ACC112 (cell line): ENCODE results near the gene ADGRB2.

Experiments used
- H2AFZ ChIP-seq: fragments of 200-600 bp; sonication (generic); one replicate; pipeline ENCODE4 v1.6.0; 2017; ENCODE audit warnings: antibody characterized with exemption, low read length; ENCODE audit not compliant: unreplicated experiment
- H3K27ac ChIP-seq: fragments of 200-600 bp; sonication (generic); 2 replicates; pipeline ENCODE4 v1.5.1; 2014; ENCODE audit warnings: low read depth, mild to moderate bottlenecking, antibody characterized with exemption, low read length, moderate library complexity
- H3K27me3 ChIP-seq: fragments of 200-600 bp; sonication (generic); 2 replicates; pipeline ENCODE4 v1.6.1; 2014; ENCODE audit warnings: mild to moderate bottlenecking, antibody characterized with exemption, low read length, moderate library complexity, mixed read lengths; ENCODE audit not compliant: insufficient read depth
- H3K36me3 ChIP-seq: fragments of 200-600 bp; sonication (generic); 2 replicates; pipeline ENCODE4 v1.6.1; 2016; ENCODE audit warnings: mild to moderate bottlenecking, antibody characterized with exemption, low read length, moderate library complexity, mixed read lengths; ENCODE audit not compliant: insufficient read depth
- H3K4me1 ChIP-seq: fragments of 200-600 bp; sonication (generic); one replicate; pipeline ENCODE4 v1.6.1; 2016; ENCODE audit warnings: low read length, mixed read lengths; ENCODE audit not compliant: insufficient read depth, unreplicated experiment, control insufficient read depth
- H3K4me3 ChIP-seq: fragments of 200-600 bp; sonication (generic); 2 replicates; pipeline ENCODE4 v1.5.1; 2014; ENCODE audit warnings: mild to moderate bottlenecking, low read depth, low read length
- H3K79me2 ChIP-seq: fragments of 200-600 bp; sonication (generic); one replicate; pipeline ENCODE4 v1.6.0; 2016; ENCODE audit warnings: low read length; ENCODE audit not compliant: control insufficient read depth, unreplicated experiment, insufficient read depth

Gene ADGRB2

GRCh38 chr1:31795801-31796621, 31.9 kb upstream of the ADGRB2 start:
- Histone ChIP-seq H3K27me3 (no peaks in the 10 kb centered on the region), H3K36me3 (peaks cover 8% of the 10 kb centered on the region; the same call in 1 of the 2 replicates), H3K4me1 (peaks cover 39% of the 10 kb centered on the region), H3K4me3 (peak overlapping the region; percentile 90), H3K27ac (peak overlapping the region; percentile 42; the same call in 1 of the 2 replicates), H2AFZ (no peak overlapping the region), H3K79me2 (peaks cover 36% of the 10 kb centered on the region)

- peak overlapping the region; percentile 90; the same call in 1 of the 2 replicates for H3K4me3 ChIP-seq
- peaks cover 8% of the 10 kb centered on the region; the same call in 1 of the 2 replicates for H3K36me3 ChIP-seq
These were observed 31.0 kb upstream of the ADGRB2 start for GRCh38 chr1:31795096-31795675.

GRCh38 chr1:31793586-31794285, 29.6 kb upstream of the ADGRB2 start:
- H3K27me3 ChIP-seq, result no peaks in the 10 kb centered on the region
- peaks cover 35% of the 10 kb centered on the region for H3K4me1 ChIP-seq
- H3K36me3 ChIP-seq, result peaks cover 8% of the 10 kb centered on the region; the same call in 1 of the 2 replicates
- H2AFZ ChIP-seq, result no peak overlapping the region
- H3K27ac ChIP-seq, result no peak overlapping the region
- no peak overlapping the region for H3K4me3 ChIP-seq
- peaks cover 36% of the 10 kb centered on the region for H3K79me2 ChIP-seq

More at GRCh38 chr1:31795096-31795675, 31.0 kb upstream of the ADGRB2 start:
- no peak overlapping the region for H3K27ac ChIP-seq
- peaks cover 42% of the 10 kb centered on the region for H3K4me1 ChIP-seq
- H3K27me3 ChIP-seq, result no peaks in the 10 kb centered on the region
- no peak overlapping the region for H2AFZ ChIP-seq
- peaks cover 36% of the 10 kb centered on the region for H3K79me2 ChIP-seq

- Histone ChIP-seq H3K27ac (no peak overlapping the region), H3K36me3 (peaks cover 8% of the 10 kb centered on the region; the same call in 1 of the 2 replicates), H3K27me3 (no peaks in the 10 kb centered on the region), H2AFZ (no peak overlapping the region), H3K79me2 (peaks cover 31% of the 10 kb centered on the region), H3K4me1 (peaks cover 35% of the 10 kb centered on the region), H3K4me3 (no peak overlapping the region)
These were observed 28.9 kb upstream of the ADGRB2 start for GRCh38 chr1:31793086-31793485.

GRCh38 chr1:31792541-31792940, 28.4 kb upstream of the ADGRB2 start:
- H3K4me1 ChIP-seq, result peaks cover 39% of the 10 kb centered on the region
- H2AFZ ChIP-seq, result no peak overlapping the region
- H3K36me3 ChIP-seq, result peaks cover 8% of the 10 kb centered on the region; the same call in 1 of the 2 replicates
- peaks cover 25% of the 10 kb centered on the region for H3K79me2 ChIP-seq
- H3K27ac ChIP-seq, result no peak overlapping the region
- H3K27me3 ChIP-seq, result no peaks in the 10 kb centered on the region
- no peak overlapping the region for H3K4me3 ChIP-seq

- Histone ChIP-seq H3K36me3 (peaks cover 8% of the 10 kb centered on the region; the same call in 1 of the 2 replicates), H3K4me3 (no peak overlapping the region), H2AFZ (no peak overlapping the region), H3K27ac (no peak overlapping the region), H3K27me3 (no peaks in the 10 kb centered on the region), H3K79me2 (peaks cover 21% of the 10 kb centered on the region), H3K4me1 (peaks cover 37% of the 10 kb centered on the region)
These were observed 28.0 kb upstream of the ADGRB2 start for GRCh38 chr1:31792116-31792515.

GRCh38 chr1:31791131-31791858, 27.2 kb upstream of the ADGRB2 start:
- H3K4me1 ChIP-seq, result peaks cover 29% of the 10 kb centered on the region
- H3K79me2 ChIP-seq, result peaks cover 13% of the 10 kb centered on the region
- H3K27me3 ChIP-seq, result no peaks in the 10 kb centered on the region
- no peak overlapping the region for H3K4me3 ChIP-seq
- peaks cover 4% of the 10 kb centered on the region; the same call in 1 of the 2 replicates for H3K36me3 ChIP-seq
- no peak overlapping the region for H2AFZ ChIP-seq
- H3K27ac ChIP-seq, result no peak overlapping the region

GRCh38 chr1:31790641-31791091, 26.5 kb upstream of the ADGRB2 start:
- H3K4me1 ChIP-seq, result peaks cover 23% of the 10 kb centered on the region
- H3K4me3 ChIP-seq, result no peak overlapping the region
- peaks cover 6% of the 10 kb centered on the region for H3K79me2 ChIP-seq
- no peak overlapping the region for H3K27ac ChIP-seq
- peaks cover 3% of the 10 kb centered on the region; the same call in 1 of the 2 replicates for H3K36me3 ChIP-seq
- no peak overlapping the region for H2AFZ ChIP-seq
- no peaks in the 10 kb centered on the region for H3K27me3 ChIP-seq

- H3K27me3 ChIP-seq, result no peaks in the 10 kb centered on the region
These were observed 26.0 kb upstream of the ADGRB2 start for GRCh38 chr1:31790140-31790539.

More at GRCh38 chr1:31790140-31790539, 26.0 kb upstream of the ADGRB2 start:
- Histone ChIP-seq H3K27ac (no peak overlapping the region), H3K4me3 (no peak overlapping the region), H3K36me3 (peaks cover 3% of the 10 kb centered on the region; the same call in 1 of the 2 replicates), H3K79me2 (peaks cover 1% of the 10 kb centered on the region), H2AFZ (no peak overlapping the region), H3K4me1 (peaks cover 18% of the 10 kb centered on the region)
